Stimulated activated CD8-positive, alpha-beta memory T cell treated with anti-CD3 and anti-CD28 coated beads, Interleukin-2, amount 100 ng/mL, for 1 hour (primary cell): ENCODE measurements around the gene SLC19A1.

Source experiments
- DNase-seq, 2 donors: peaks; one replicate each; pipeline ENCODE4 v3.0.0-alpha.2; 2020; ENCODE audit warnings: low read depth in 2 of 2

The SLC19A1 gene

DNA sequence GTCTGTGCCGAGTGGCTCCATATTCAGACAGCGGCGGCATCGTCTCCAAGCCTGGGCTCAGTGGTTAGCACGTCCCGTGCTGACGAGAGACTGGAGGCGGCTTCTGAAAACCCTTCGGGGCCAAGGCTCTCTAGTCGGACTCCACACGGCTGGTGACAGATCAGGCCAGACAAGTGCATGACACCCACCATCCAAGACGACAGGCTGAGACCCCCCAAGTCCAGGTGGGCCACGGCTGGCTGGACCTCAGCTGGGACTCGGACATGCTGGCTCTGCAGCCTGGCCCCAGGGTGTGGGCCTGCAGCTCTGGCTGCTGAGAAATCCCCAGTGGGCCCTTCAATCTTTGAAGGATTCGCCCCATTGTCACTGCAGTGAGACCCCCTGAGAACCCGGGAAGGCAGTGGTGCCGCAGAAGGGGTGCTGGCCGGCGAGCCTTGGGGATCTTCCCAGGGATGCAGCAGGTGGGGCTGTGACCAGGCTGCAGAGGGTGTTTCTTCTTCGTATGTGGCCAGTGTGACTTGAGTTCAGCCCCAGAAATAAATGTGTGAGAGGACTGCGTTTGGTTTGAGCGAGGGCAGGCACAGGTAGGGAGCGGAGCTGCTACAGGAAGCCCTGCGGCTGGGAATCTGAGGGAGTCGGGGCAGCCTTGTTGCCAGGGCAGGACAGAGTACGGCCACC is 15.9 kb upstream of the SLC19A1 start:
- DNase-seq, result no peak

- DNase-seq, result no peak
Observed at GRCh38 chr21:45557616-45558043, 15.4 kb upstream of the SLC19A1 start.

DNA sequence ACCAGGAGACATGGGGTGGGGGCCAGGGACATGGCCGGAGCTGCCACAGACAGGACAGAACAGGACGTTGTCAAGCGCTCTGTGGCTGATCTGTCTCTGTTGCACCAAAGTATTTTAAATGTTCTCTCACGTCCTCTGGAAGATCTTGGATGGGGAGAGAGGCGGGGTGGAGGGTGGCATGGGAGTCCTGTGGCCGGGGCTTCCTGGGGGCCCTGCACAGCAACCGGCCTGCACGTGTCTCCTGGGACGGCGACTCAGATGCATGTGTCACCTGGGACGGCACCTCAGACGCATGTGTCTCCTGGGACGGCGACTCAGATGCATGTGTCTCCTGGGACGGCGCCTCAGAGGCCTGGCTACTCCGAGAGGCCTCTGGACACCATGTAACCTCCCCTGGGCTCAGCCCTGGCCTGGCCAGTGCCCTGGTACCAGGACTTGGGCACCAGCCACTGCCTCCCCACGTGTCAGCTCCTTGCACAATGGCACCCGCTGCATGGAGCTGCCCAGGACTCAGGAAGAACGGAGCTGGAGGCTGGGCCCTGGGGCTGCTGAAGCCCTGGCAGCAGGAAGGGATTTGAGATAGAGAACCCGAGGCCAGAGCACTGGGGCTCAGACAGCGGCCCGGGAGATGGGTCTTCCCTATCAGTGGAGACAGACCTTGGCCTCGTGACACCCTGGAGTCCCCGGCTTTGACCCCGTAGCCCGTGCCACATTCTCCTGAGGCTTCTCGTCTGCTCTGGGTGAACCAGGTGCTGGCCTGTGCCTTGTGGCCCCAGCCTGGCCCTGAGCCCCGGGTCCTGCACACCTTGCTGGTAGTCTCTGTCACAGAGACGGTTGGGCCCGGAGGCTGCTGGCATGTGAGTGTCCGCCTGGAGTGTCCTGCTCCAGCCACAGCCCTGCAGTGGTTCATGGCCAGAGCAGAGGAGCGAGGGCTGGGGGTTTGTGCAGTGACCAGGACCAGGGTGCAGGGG is 14.7 kb upstream of the SLC19A1 start:
- DNase-seq, result no peak

GRCh38 chr21:45556302-45556644 is 14.0 kb upstream of the SLC19A1 start:
- DNase-seq, result no peak

GRCh38 chr21:45555557-45556301 is 13.5 kb upstream of the SLC19A1 start:
- no peak for DNase-seq

GRCh38 chr21:45555251-45555556 is 13.0 kb upstream of the SLC19A1 start:
- no peak for DNase-seq

DNA sequence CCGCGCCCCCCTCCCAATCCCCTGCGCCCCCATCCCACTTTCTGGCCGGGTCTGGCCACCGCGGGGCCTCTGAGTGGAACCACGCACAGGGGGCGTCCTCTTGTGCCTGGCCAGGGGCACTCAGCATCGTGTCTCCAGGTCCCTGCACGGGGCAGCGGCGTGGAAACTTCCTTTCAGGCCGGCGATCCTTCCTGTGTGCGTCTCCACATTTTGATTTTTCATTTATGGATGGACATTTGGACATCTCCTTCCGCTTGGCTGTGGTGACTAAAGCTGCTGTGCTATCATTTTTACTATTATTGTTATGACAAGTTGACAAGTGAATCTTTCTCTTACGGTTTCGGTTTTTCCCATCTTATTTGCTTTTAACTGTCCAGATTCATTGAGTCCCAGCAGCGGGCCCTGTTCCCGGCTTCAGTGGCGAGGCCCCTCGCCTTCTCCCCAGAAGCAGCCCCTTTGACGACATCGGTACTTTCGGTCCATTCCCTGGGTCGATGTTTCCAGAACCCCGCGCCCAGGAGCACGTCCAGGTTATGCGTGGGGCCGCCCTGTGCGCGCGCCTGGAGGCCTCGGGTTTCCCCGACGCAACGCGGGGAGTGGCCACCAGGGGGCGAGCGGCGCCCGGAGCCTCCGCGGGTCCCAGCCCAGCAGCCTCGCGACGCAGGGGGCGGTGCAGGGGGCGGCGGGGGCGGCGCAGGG is 12.4 kb upstream of the SLC19A1 start:
- peak; percentile 82 to 84 for DNase-seq

- DNase-seq, result no peak
Observed at GRCh38 chr21:45552696-45553391, 10.6 kb upstream of the SLC19A1 start.

- no peak for DNase-seq
Observed at GRCh38 chr21:45551783-45552695, 9.8 kb upstream of the SLC19A1 start.

- DNase-seq, result no peak
Observed at GRCh38 chr21:45551316-45551715, 9.1 kb upstream of the SLC19A1 start.

DNA sequence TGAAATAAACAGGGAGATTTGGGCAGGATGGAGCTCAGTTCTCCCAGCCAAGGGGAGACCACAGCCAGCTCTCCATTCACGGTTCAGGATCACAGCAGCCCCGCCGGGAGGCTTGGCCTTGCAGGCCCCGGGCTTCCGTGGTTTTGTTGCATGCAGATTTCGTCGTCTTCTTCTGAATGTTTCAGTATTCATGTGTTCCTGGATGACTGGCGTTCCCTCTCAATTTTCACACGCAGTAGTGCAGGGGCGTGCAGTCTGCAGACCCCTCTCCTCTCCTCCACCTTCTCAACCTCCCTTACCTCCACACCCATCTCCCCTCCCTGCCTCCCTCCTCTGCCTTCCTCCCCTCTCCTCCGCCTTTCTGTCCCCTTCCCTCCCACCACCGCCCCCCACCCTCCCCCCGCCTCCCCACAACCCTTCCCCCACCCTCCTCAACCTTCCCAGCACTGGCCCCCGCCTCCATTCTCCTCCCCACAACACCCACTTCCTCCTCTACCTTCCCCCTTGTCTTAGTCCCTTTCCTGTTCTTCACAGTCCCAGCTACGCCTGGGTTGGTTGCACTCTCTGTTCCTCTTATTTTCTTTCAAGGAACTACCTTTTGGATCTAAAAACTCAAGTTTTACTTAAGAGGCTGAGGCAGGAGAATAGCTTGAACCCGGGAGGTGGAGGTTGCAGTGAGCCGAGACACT is 8.4 kb upstream of the SLC19A1 start:
- DNase-seq, result no peak

- DNase-seq, result no peak
Observed at GRCh38 chr21:45549626-45550463, 7.6 kb upstream of the SLC19A1 start.

- DNase-seq, result no peak
Observed at GRCh38 chr21:45548711-45549491, 6.7 kb upstream of the SLC19A1 start.

DNA sequence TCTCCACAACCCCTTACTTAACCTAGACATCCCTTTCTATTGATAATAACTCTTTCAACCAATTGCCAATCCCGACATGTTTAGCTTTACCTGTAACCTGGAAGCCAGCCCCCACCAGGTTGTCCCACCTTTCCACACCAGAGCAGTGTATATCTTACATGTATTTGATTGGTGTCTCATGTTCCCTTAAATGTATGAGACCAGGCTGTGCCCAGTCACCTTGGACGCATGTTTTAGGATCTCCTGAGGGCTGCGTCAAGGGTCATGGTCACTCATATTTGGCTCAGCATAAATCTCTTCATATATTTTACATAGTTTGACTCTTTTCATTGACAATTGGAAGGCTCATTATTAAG is 5.3 kb upstream of the SLC19A1 start:
- no peak for DNase-seq

GRCh38 chr21:45546636-45547544 is 4.7 kb upstream of the SLC19A1 start:
- no peak for DNase-seq

- DNase-seq, result no peak
Observed at GRCh38 chr21:45545691-45546531, 3.7 kb upstream of the SLC19A1 start.
